Gastrocnemius medialis (tissue), 4 donors: ENCODE data around the gene USH2A. TPM values are rescaled to one million over a fixed set of nuclear protein-coding genes. Genes with fewer than 3 reads are reported as not detected.

Experiments
- ATAC-seq, 2 donors: fragments of 150-250 bp; one replicate each; pipeline ENCODE4 v1.9.1; 2016
- DNase-seq, 2 donors: peaks; one replicate each; pipeline ENCODE4 v3.0.0-alpha.2; 2019
- H3K27ac ChIP-seq, 4 donors: fragments of 200-600 bp; sonication (generic); 1 replicate in 1 of 4; 2 replicates in 3 of 4; pipeline ENCODE4 v1.5.1; 2016 to 2018; ENCODE audit warnings: mild to moderate bottlenecking in 2 of 4, moderate library complexity in 1 of 4
- H3K27me3 ChIP-seq, 3 donors: fragments of 200-600 bp; sonication (generic) in 2 of 3; 1 replicate in 1 of 3; 2 replicates in 2 of 3; pipeline versions ENCODE4 v1.5.1 to v1.6.0; 2016 to 2019; ENCODE audit warnings: mild to moderate bottlenecking in 1 of 3, moderate library complexity in 1 of 3
- H3K36me3 ChIP-seq, 2 donors: fragments of 200-600 bp; sonication (generic) in 1 of 2; one replicate each; pipeline ENCODE4 v1.5.1; 2017 to 2018
- H3K4me1 ChIP-seq, 2 donors: fragments of 200-600 bp; sonication (generic) in 1 of 2; one replicate each; pipeline ENCODE4 v1.5.1; 2016 to 2017; ENCODE audit warnings: mild to moderate bottlenecking in 2 of 2
- H3K4me3 ChIP-seq, 4 donors: fragments of 200-600 bp; sonication (generic) in 3 of 4; 1 replicate in 1 of 4; 2 replicates in 3 of 4; pipeline ENCODE4 v1.5.1; 2016 to 2019; ENCODE audit warnings: mild to moderate bottlenecking in 2 of 4
- H3K9me3 ChIP-seq, 3 donors: fragments of 200-600 bp; sonication (generic) in 2 of 3; 1 replicate in 1 of 3; 2 replicates in 2 of 3; pipeline ENCODE4 v1.5.1; 2016 to 2019
- POLR2A ChIP-seq, 2 donors: fragments of 450-650 bp; IDR thresholded peaks; one replicate each; pipeline ENCODE4 v1.6.1; 2017; ENCODE audit warnings: antibody characterized with exemption in 2 of 2, mild to moderate bottlenecking in 2 of 2, moderate library complexity in 2 of 2
- in situ Hi-C, 4 donors: fragments of 200-750 bp; cut with MboI; loops; one replicate each; pipeline versions ENCODE4 v1.15.0 to v1.8.0; 2017; ENCODE audit warnings: low sequenced_read_pairs in 4 of 4
- intact Hi-C: fragments of 100-400 bp; cut with DNase I; formaldehyde crosslinking; loops from one replicate; pipeline ENCODE4 v1.15.1; 2023; ENCODE audit warnings: low total_unique reads
- total RNA-seq, 4 donors: library from RNA; depleted of rRNA; stranded (reverse); fragments of >200 nt; gene quantifications; one replicate each; pipeline versions ENCODE4 v1.1.0 to v1.2.3, GENCODE V29; 2016
- TF ChIP-seq, protein P1 (sequence below), 5 experiments: fragments of 450-650 bp in 3 of 5; fragments of 200-600 bp in 2 of 5; sonication (generic) in 2 of 5; IDR thresholded peaks in 4 of 5; conservative IDR thresholded peaks in 1 of 5; 1 replicate in 4 of 5; 2 replicates in 1 of 5; pipeline ENCODE4 v1.5.1; 2016 to 2019; ENCODE audit warnings: antibody characterized with exemption in 5 of 5, mild to moderate bottlenecking in 3 of 5, moderate library complexity in 3 of 5

USH2A gene
- total RNA-seq, 4 donors from 2014 or later = 0.02 TPM; not detected in 3

GRCh38 chr1:215599418-215600074, 823.7 kb downstream of the USH2A start:
- ATAC-seq (no peak), DNase-seq (no peak)
- Histone ChIP-seq H3K4me1 (no peaks in the 10 kb centered on the region), H3K4me3 (no peak overlapping the region), H3K27ac (no peak overlapping the region), H3K36me3 (peaks cover 4 to 34% of the 10 kb centered on the region in 2 donors), H3K9me3 (no peaks in the 10 kb centered on the region), H3K27me3 (no peaks in the 10 kb centered on the region)
- intact Hi-C loops = no loop called here
- in situ Hi-C loops = no loop called here
- no peak for TF ChIP-seq POLR2A (IDR thresholded peaks at IDR 0.05)
- TF ChIP-seq, protein P1, sequence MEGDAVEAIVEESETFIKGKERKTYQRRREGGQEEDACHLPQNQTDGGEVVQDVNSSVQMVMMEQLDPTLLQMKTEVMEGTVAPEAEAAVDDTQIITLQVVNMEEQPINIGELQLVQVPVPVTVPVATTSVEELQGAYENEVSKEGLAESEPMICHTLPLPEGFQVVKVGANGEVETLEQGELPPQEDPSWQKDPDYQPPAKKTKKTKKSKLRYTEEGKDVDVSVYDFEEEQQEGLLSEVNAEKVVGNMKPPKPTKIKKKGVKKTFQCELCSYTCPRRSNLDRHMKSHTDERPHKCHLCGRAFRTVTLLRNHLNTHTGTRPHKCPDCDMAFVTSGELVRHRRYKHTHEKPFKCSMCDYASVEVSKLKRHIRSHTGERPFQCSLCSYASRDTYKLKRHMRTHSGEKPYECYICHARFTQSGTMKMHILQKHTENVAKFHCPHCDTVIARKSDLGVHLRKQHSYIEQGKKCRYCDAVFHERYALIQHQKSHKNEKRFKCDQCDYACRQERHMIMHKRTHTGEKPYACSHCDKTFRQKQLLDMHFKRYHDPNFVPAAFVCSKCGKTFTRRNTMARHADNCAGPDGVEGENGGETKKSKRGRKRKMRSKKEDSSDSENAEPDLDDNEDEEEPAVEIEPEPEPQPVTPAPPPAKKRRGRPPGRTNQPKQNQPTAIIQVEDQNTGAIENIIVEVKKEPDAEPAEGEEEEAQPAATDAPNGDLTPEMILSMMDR (IDR thresholded peaks at IDR 0.05 in 4 of 5, conservative IDR thresholded peaks at IDR 0.05 in 1 of 5) = no peak

DNA sequence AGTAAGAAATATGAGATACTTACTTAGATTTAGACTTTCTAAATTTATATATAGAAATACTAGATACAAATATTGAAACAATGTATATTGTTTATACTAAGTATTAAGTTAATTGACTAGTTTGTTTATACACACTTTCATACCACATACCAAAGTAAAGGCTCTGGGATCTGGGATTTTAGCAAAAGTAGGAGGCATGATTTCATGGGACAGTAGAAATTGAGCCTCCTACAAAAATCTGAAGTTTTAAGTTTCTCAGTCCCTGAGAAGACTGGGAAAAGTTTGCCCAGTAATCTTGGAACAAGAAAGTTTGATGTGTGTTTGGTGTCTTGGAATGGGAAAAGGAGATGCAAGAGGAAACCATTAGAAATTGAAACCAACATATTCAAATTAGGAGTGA, 825.3 kb downstream of the USH2A start:
- Histone ChIP-seq H3K9me3 (no peaks in the 10 kb centered on the region), H3K4me3 (no peak overlapping the region), H3K27me3 (no peaks in the 10 kb centered on the region), H3K4me1 (no peaks in the 10 kb centered on the region), H3K27ac (no peak overlapping the region), H3K36me3 (peaks cover 0 to 23% of the 10 kb centered on the region in 2 donors)
- intact Hi-C loops = no loop called here
- ATAC-seq = no peak
- TF ChIP-seq, protein P1 (IDR thresholded peaks at IDR 0.05 in 4 of 5, conservative IDR thresholded peaks at IDR 0.05 in 1 of 5) = no peak
- no peak for TF ChIP-seq POLR2A (IDR thresholded peaks at IDR 0.05)
- in situ Hi-C loops = no loop called here
- DNase-seq = no peak

DNA sequence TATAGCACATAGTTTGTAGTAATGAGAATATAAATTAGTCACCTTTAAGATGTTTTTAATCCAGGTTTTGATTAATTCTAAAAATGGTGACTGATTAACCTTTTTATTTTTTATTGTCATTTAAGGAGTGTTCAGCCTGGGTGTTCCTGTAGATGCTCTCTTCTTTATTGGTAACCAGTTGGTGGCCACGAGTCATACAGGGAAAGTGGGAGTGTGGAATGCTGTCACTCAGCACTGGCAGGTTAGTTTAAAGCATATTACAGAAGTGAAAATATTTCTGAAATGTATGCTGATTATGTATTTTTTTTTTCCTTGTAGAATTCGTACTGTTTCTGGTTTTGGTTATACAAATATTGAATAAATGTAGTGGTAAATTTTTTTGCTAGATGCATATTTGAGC, 828.0 kb downstream of the USH2A start:
- intact Hi-C loops = no loop called here
- no peak for TF ChIP-seq POLR2A (IDR thresholded peaks at IDR 0.05)
- TF ChIP-seq, protein P1 (IDR thresholded peaks at IDR 0.05 in 4 of 5, conservative IDR thresholded peaks at IDR 0.05 in 1 of 5) = no peak
- no peak for DNase-seq
- in situ Hi-C loops = no loop called here
- Histone ChIP-seq H3K27ac (no peak overlapping the region), H3K36me3 (peaks cover 0 to 14% of the 10 kb centered on the region in 2 donors), H3K4me3 (no peak overlapping the region), H3K4me1 (no peaks in the 10 kb centered on the region), H3K9me3 (no peaks in the 10 kb centered on the region), H3K27me3 (no peaks in the 10 kb centered on the region)
- ATAC-seq = no peak

DNA sequence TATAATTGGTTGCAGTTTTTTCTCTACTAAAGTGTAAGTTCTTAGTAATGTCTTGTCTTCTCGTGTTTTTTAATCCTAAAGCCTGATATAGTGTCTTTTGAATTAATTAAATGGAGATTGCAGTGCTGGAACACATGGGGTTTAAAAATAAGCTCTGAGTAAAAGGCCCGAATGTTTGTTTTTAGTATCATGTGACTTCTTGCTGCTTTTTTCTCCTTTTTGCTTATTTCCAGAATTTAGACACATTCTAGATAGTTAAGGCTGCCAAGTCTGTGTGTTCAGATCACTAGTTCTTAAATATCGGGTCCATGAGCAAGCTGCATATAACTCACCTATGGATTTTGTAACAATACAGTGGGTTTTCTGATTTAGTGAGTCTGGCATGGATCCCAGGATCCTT, 828.6 kb downstream of the USH2A start:
- intact Hi-C loops (no loop called here), in situ Hi-C loops (no loop called here)
- DNase-seq (no peak), ATAC-seq (no peak)
- H3K9me3 ChIP-seq = no peaks in the 10 kb centered on the region
- H3K27ac ChIP-seq = no peak overlapping the region
- TF ChIP-seq, protein P1 (IDR thresholded peaks at IDR 0.05 in 4 of 5, conservative IDR thresholded peaks at IDR 0.05 in 1 of 5) = no peak
- TF ChIP-seq POLR2A (IDR thresholded peaks at IDR 0.05) = no peak
- peaks cover 0 to 14% of the 10 kb centered on the region in 2 donors for H3K36me3 ChIP-seq
- no peaks in the 10 kb centered on the region for H3K4me1 ChIP-seq
- H3K4me3 ChIP-seq = no peak overlapping the region
- H3K27me3 ChIP-seq = no peaks in the 10 kb centered on the region
